ENCODE results near the gene EPHB6.

- TF ChIP-seq CTCF (conservative IDR thresholded peaks at IDR 0.05; ENCODE audit: low read depth, low read length) (no peak), EZH2 (IDR thresholded peaks at IDR 0.05; ENCODE audit: low read length, unreplicated experiment) (no peak), EZH2phosphoT487 (IDR thresholded peaks at IDR 0.05; ENCODE audit: borderline replicate concordance, low read length) (no peak)
These were observed 3.0 kb upstream of the EPHB6 start for GRCh38 chr7:142851919-142852318.

All from PC-3 (cell line).